Measurements from ENCODE around the gene LRRC3.

- TF ChIP-seq GATA2 (IDR thresholded peaks at IDR 0.05; ENCODE audit: low read depth, low read length), result no peak
- TF ChIP-seq GATA3 (IDR thresholded peaks at IDR 0.05; ENCODE audit: low read depth, low read length), result no peak
These were observed 54.2 kb downstream of the LRRC3 start for GRCh38 chr21:44509539-44509938.

Data from SH-SY5Y (cell line).